ENCODE data around the gene IGF2.
"Not testable (repeated sequence)": the region's sequence is repeated elsewhere in the genome, so short reads cannot be mapped to it uniquely, and the experiment has no call there.

The IGF2 gene

GRCh38 chr11:2139123-2139521 lies at the start of gene IGF2:
IGF2 (minus strand) TSS chr11:2139389; CDS start chr11:2135523, 3,866 bp downstream.
- DNase-seq = no peak

GRCh38 chr11:2188745-2189144 lies 49.6 kb upstream of the IGF2 start:
- no peak for DNase-seq

- DNase-seq = no peak
These were observed 48.1 kb upstream of the IGF2 start for GRCh38 chr11:2187280-2187707.

GRCh38 chr11:2186669-2187279 lies 47.6 kb upstream of the IGF2 start:
- peak; percentile 86 for DNase-seq

- peak; percentile 65 for DNase-seq
These were observed 46.3 kb upstream of the IGF2 start for GRCh38 chr11:2185324-2186085.

- DNase-seq = no peak
These were observed 43.7 kb upstream of the IGF2 start for GRCh38 chr11:2182692-2183474.

- no peak for DNase-seq
These were observed 42.9 kb upstream of the IGF2 start for GRCh38 chr11:2182075-2182474.

GRCh38 chr11:2180789-2181370 lies 41.7 kb upstream of the IGF2 start:
- no peak for DNase-seq

- DNase-seq = no peak
These were observed 41.2 kb upstream of the IGF2 start for GRCh38 chr11:2180347-2180746.

- DNase-seq = no peak
These were observed 40.3 kb upstream of the IGF2 start for GRCh38 chr11:2179516-2179915.

GRCh38 chr11:2178906-2179494 lies 39.8 kb upstream of the IGF2 start:
- no peak for DNase-seq

- not testable (repeated sequence) for DNase-seq
These were observed 39.0 kb upstream of the IGF2 start for GRCh38 chr11:2178055-2178773.

- no peak for DNase-seq
These were observed 37.9 kb upstream of the IGF2 start for GRCh38 chr11:2177076-2177475.

- DNase-seq = no peak
These were observed 37.3 kb upstream of the IGF2 start for GRCh38 chr11:2176389-2176900.

- no peak for DNase-seq
These were observed 36.5 kb upstream of the IGF2 start for GRCh38 chr11:2175659-2176058.

- no peak for DNase-seq
These were observed 35.2 kb upstream of the IGF2 start for GRCh38 chr11:2174361-2174760.

GRCh38 chr11:2173761-2174160 lies 34.6 kb upstream of the IGF2 start:
- no peak for DNase-seq

GRCh38 chr11:2173150-2173693 lies 34.0 kb upstream of the IGF2 start:
- DNase-seq = no peak

GRCh38 chr11:2172676-2173075 lies 33.5 kb upstream of the IGF2 start:
- DNase-seq = no peak

- DNase-seq = no peak
These were observed 32.4 kb upstream of the IGF2 start, which contains the start of gene TH for GRCh38 chr11:2171591-2172003. TH (minus strand) TSS chr11:2171815; CDS start chr11:2171786, 29 bp downstream.
